IMR-90 (cell line): Measurements from ENCODE around the gene SH3BP4. TPM values are rescaled to one million over a fixed set of nuclear protein-coding genes. Genes with fewer than 3 reads are reported as not detected.
A peak's percentile ranks its signal among the peaks of the same experiment; 100 is the strongest.

Experiments
- ATAC-seq: fragments of 200-7000 bp; cut with Tn5 transposase; 2 replicates; pipeline ENCODE4 v1.9.1; 2020; ENCODE audit warnings: low read depth, mild to moderate bottlenecking, moderate library complexity
- BruUV-seq: library from RNA; stranded (reverse); fragments of 400-500 nt; replicated peaks from 2 replicates; lab custom pipeline; 2021; lab: Mats Ljungman, UMichigan
- CTCF ChIA-PET: fragments of 300-600 bp; formaldehyde crosslinking; extraction: SDS; loops from one replicate; lab custom pipeline; 2021; ENCODE audit warnings: antibody characterized with exemption; lab: Yijun Ruan, JAX
- POLR2A ChIA-PET: fragments of 300-600 bp; sonication (Branson Sonifier 250); formaldehyde crosslinking; loops from one replicate; lab custom pipeline; 2022; ENCODE audit warnings: antibody characterized with exemption; ENCODE audit not compliant: unreplicated experiment; lab: Charles Lee
- DNase-seq: peaks from one replicate; pipeline ENCODE4 v3.0.0; 2013
- H2AFZ ChIP-seq: replicated peaks from 2 replicates; pipeline ENCODE3; 2013; ENCODE audit warnings: low read length, mild to moderate bottlenecking; ENCODE audit not compliant: poor library complexity
- H2AK5ac ChIP-seq: 2 replicates; pipeline ENCODE4 v1.6.1; 2013; ENCODE audit warnings: low read depth, low read length, inconsistent platforms
- H2AK9ac ChIP-seq: replicated peaks from 2 replicates; pipeline ENCODE3; 2013; ENCODE audit warnings: mild to moderate bottlenecking, low read depth, low read length, moderate library complexity; ENCODE audit not compliant: poor library complexity
- H2BK120ac ChIP-seq: 2 replicates; pipeline ENCODE4 v1.6.1; 2013; ENCODE audit warnings: low read depth, low read length, inconsistent platforms
- H2BK15ac ChIP-seq: 3 replicates; pipeline ENCODE4 v1.6.1; 2013; ENCODE audit warnings: low read depth, low read length, inconsistent platforms
- H2BK20ac ChIP-seq: 2 replicates; pipeline ENCODE4 v1.6.1; 2013; ENCODE audit warnings: low read depth, mild to moderate bottlenecking, inconsistent platforms, low read length, moderate library complexity
- H2BK5ac ChIP-seq: 2 replicates; pipeline ENCODE4 v1.6.1; 2013; ENCODE audit warnings: mild to moderate bottlenecking, low read depth, low read length, inconsistent platforms; ENCODE audit not compliant: poor library complexity, severe bottlenecking
- H3K14ac ChIP-seq: replicated peaks from 2 replicates; pipeline ENCODE4 v1.6.1; 2013; ENCODE audit warnings: low read depth, low read length, inconsistent platforms
- H3K18ac ChIP-seq: 2 replicates; pipeline ENCODE4 v1.6.1; 2013; ENCODE audit warnings: low read depth, low read length, control low read depth
- H3K23ac ChIP-seq: 2 replicates; pipeline ENCODE4 v1.6.1; 2013; ENCODE audit warnings: low read depth, low read length, inconsistent platforms
- H3K27ac ChIP-seq: 2 replicates; pipeline ENCODE4 v1.5.1; 2013; ENCODE audit warnings: mild to moderate bottlenecking, control low read depth, low read length; ENCODE audit not compliant: insufficient read depth
- H3K27me3 ChIP-seq: 2 replicates; pipeline ENCODE4 v1.6.1; 2013; ENCODE audit warnings: low read length; ENCODE audit not compliant: control insufficient read depth, insufficient read depth
- H3K36me3 ChIP-seq: 2 replicates; pipeline ENCODE4 v1.6.1; 2013; ENCODE audit warnings: low read length, mixed read lengths; ENCODE audit not compliant: control insufficient read depth, insufficient read depth
- H3K4ac ChIP-seq: 2 replicates; pipeline ENCODE4 v1.6.1; 2013; ENCODE audit warnings: low read depth, low read length, inconsistent platforms
- H3K4me1 ChIP-seq: 2 replicates; pipeline ENCODE4 v1.6.1; 2013; ENCODE audit warnings: low read length, mixed read lengths; ENCODE audit not compliant: control insufficient read depth, insufficient read depth
- H3K4me2 ChIP-seq: 2 replicates; pipeline ENCODE4 v1.6.1; 2013; ENCODE audit warnings: low read depth, mild to moderate bottlenecking, control low read depth, low read length, moderate library complexity
- H3K4me3 ChIP-seq: 2 replicates; pipeline ENCODE4 v1.5.1; 2013; ENCODE audit warnings: low read depth, mild to moderate bottlenecking, control low read depth, low read length, moderate library complexity; ENCODE audit not compliant: insufficient read depth
- H3K56ac ChIP-seq: 2 replicates; pipeline ENCODE4 v1.6.1; 2013; ENCODE audit warnings: low read length, inconsistent platforms; ENCODE audit not compliant: insufficient read depth; ENCODE audit errors: extremely low read depth
- H3K79me1 ChIP-seq, 2 experiments: 2 replicates each; pipeline ENCODE4 v1.6.1; 2013; ENCODE audit warnings: low read length in 2 of 2, inconsistent platforms in 1 of 2, low read depth in 1 of 2
- H3K9ac ChIP-seq: 2 replicates; pipeline ENCODE4 v1.6.1; 2013; ENCODE audit warnings: low read depth, low read length, control low read depth
- H3K9me1 ChIP-seq: 2 replicates; pipeline ENCODE4 v1.6.1; 2013; ENCODE audit warnings: low read length, inconsistent platforms; ENCODE audit not compliant: insufficient read depth
- H3K9me3 ChIP-seq: 2 replicates; pipeline ENCODE4 v1.6.1; 2013; ENCODE audit warnings: low read length; ENCODE audit not compliant: control insufficient read depth, insufficient read depth
- H4K20me1 ChIP-seq: 2 replicates; pipeline ENCODE4 v1.6.1; 2013; ENCODE audit warnings: low read length, inconsistent platforms; ENCODE audit not compliant: insufficient read depth
- H4K5ac ChIP-seq: 2 replicates; pipeline ENCODE4 v1.6.1; 2013; ENCODE audit warnings: mild to moderate bottlenecking, low read depth, low read length, control low read depth
- H4K8ac ChIP-seq, 2 experiments: 2 replicates each; pipeline ENCODE4 v1.6.1; 2013; ENCODE audit warnings: low read depth in 2 of 2, low read length in 2 of 2, control low read depth in 1 of 2, inconsistent platforms in 1 of 2
- H4K91ac ChIP-seq: 2 replicates; pipeline ENCODE4 v1.6.1; 2013; ENCODE audit warnings: low read depth, low read length, inconsistent platforms; ENCODE audit not compliant: insufficient read depth
- BHLHE40 ChIP-seq: fragments of 150-350 bp; IDR thresholded peaks from 2 replicates; pipeline ENCODE4 v1.6.1; 2016; ENCODE audit warnings: mild to moderate bottlenecking, low read depth, low read length
- CEBPB ChIP-seq: IDR thresholded peaks from 2 replicates; pipeline ENCODE4 v1.6.1; 2012; ENCODE audit warnings: low read depth, low read length, improper control_type of control experiment
- CHD1 ChIP-seq: IDR thresholded peaks from 2 replicates; pipeline ENCODE4 v1.6.1; 2012; ENCODE audit warnings: low read depth, low read length, improper control_type of control experiment
- ELK1 ChIP-seq: fragments of 150-350 bp; IDR thresholded peaks from 2 replicates; pipeline ENCODE4 v1.6.1; 2016; ENCODE audit warnings: low read depth, mild to moderate bottlenecking, low read length, moderate library complexity, borderline replicate concordance
- FOS ChIP-seq: fragments of 150-350 bp; IDR thresholded peaks from 2 replicates; pipeline ENCODE4 v1.6.1; 2016; ENCODE audit warnings: low read depth, low read length
- MAFK ChIP-seq: IDR thresholded peaks from 2 replicates; pipeline ENCODE4 v1.6.1; 2012; ENCODE audit warnings: low read depth, low read length, improper control_type of control experiment
- MAZ ChIP-seq: IDR thresholded peaks from 2 replicates; pipeline ENCODE4 v1.6.1; 2012; ENCODE audit warnings: low read depth, mild to moderate bottlenecking, low read length, improper control_type of control experiment, moderate library complexity, borderline replicate concordance
- MXI1 ChIP-seq: IDR thresholded peaks from 2 replicates; pipeline ENCODE4 v1.6.1; 2012; ENCODE audit warnings: low read depth, mild to moderate bottlenecking, low read length, moderate library complexity, borderline replicate concordance
- NFE2L2 ChIP-seq: fragments of 150-350 bp; IDR thresholded peaks from 2 replicates; pipeline ENCODE4 v1.6.1; 2016; ENCODE audit warnings: low read depth, mild to moderate bottlenecking, low read length
- RAD21 ChIP-seq: IDR thresholded peaks from 2 replicates; pipeline ENCODE4 v1.6.1; 2012; ENCODE audit warnings: low read length, improper control_type of control experiment
- SMC3 ChIP-seq: fragments of 150-350 bp; IDR thresholded peaks from 2 replicates; pipeline ENCODE4 v1.6.1; 2016; ENCODE audit warnings: low read depth, mild to moderate bottlenecking, antibody characterized with exemption, low read length, moderate library complexity
- USF2 ChIP-seq: fragments of 150-350 bp; IDR thresholded peaks from 2 replicates; pipeline ENCODE4 v1.6.1; 2017; ENCODE audit warnings: mild to moderate bottlenecking, antibody characterized with exemption, low read length, low read depth
- WGBS, 2 experiments: methylation state at CpG; one replicate each; pipeline versions ENCODE4 v1.1.5 to v1.1.7; 2013; ENCODE audit warnings: missing lambda C conversion rate in 2 of 2; ENCODE audit not compliant: insufficient read length in 1 of 2; ENCODE audit errors: extremely low coverage in 2 of 2; 5-methylcytosine and 5-hydroxymethylcytosine counted together
- dilution Hi-C: fragments of 300-500 bp; cut with HindIII; formaldehyde crosslinking; loops from one replicate; pipeline ENCODE4 v1.14.3; 2018; ENCODE audit warnings: low sequenced_read_pairs; ENCODE audit not compliant: unreplicated experiment
- in situ Hi-C: fragments of 300-500 bp; cut with MboI; formaldehyde crosslinking; loops from 3 replicates; pipeline ENCODE4 v1.14.3; 2019; ENCODE audit warnings: low sequenced_read_pairs, inconsistent platforms, mixed read lengths
- intact Hi-C: fragments of 100-400 bp; cut with micrococcal nuclease; formaldehyde crosslinking; loops from 2 replicates; pipeline ENCODE4 v1.10.0; 2022
- polyA plus RNA-seq, 3 experiments: library from polyadenylated mRNA; depleted of rRNA; stranded (reverse); fragments of >200 nt; gene quantifications; 2 replicates each; pipeline ENCODE4 v1.2.3, GENCODE V29; 2012; ENCODE audit warnings: low replicate concordance in 1 of 3
- total RNA-seq: library from RNA; depleted of rRNA; stranded (reverse); fragments of >200 nt; gene quantifications from 2 replicates; pipeline ENCODE4 v1.2.3, GENCODE V29; 2012

SH3BP4 gene
- total and polyA plus RNA-seq, 2 of the 4 experiments (the other 2 are of a cell fraction), result 104 to 122 TPM

DNA sequence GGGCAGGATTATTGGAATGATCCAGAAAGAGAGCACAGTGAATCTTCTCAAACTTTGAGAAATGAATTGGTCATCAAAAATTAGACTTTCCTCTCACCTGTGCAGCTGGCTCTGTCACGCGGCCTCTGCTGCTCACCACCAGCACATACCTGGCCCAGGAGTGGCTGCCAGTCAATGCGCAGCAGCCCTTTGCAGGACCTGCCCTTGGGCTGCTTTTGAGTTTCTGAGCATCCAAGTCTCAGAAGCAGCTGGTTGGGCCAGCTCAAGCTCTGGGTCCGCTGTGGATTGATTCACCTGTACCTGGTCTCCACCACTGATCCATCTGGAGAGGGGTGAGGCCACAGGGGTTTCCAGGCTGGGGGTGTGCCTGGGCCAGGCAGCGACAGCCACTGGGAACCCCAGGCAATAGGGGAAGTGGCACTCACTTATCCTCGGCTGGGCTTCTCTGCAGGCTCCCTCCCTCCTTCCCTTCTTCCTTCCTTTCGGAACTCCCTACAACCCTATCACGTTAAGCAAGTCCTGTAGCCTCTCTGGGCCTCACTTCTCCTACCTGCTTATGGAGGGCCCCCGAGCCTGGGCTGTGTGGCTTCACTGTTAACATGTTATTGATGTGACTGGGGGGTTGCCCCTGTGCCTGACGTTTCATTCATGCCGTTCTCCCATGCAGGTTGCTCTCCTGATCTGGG is 48.1 kb downstream of the SH3BP4 start (continued):
- TF ChIP-seq MXI1, result no peak

DNA sequence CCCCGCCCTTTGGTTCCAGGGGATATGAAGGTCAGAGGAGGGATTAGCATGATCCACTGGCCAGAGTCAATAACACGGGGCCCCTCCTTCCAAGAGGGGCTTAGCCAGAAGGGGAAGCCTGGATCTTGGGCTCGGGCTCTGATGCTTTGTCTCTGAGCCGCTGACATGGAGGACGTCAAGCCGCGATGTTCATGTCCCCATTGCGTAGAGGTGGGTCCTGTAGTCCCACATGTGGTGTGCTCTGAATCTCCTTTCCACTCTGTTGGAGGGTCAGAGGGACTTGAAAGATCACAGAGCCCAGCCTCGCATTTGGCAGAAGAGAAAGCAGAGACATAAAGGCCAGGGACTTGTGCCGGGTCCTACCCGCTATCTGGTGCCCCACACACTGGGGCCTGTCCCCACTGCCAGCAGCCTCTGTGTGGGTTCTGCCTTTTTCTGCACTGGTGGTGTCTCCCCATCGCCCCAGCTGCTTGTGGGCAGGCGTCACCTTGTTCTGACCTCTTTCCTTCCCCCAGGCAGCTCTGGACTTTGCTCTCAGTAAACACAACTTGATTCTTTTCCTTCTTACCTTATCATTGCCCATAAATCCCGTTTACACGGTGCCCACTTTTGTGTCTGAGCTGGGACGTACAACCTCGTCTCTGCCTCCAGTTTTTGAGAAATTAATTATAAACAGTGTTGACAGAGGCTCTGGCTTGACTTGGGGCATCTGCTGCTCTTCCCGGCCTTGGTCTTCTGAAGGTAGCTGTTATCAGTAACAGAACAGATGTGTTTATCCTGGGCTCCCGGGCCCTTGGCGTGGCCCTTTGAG is 48.8 kb downstream of the SH3BP4 start:
- no TSS peak for BruUV-seq
- Histone ChIP-seq H4K8ac (peak overlapping the region; percentile 42 to 44; a peak in 3 of 4 replicates), H4K5ac (peak overlapping the region; percentile 3; the same call in 1 of the 2 replicates), H3K79me1 (peaks cover 0 to 87% of the 10 kb centered on the region in 2 experiments; a peak in 3 of 4 replicates), H2BK120ac (peak overlapping the region; percentile 16), H4K20me1 (peaks cover 88% of the 10 kb centered on the region), H3K4me3 (no peak overlapping the region), H2BK15ac (peak overlapping the region; percentile 25; the same call in 1 of the 3 replicates), H2AK5ac (peak overlapping the region; percentile 41), H2AFZ (no peak overlapping the region), H4K91ac (peak overlapping the region; percentile 71), H3K56ac (no peak overlapping the region), H3K9me1 (peaks cover 65% of the 10 kb centered on the region), H3K9me3 (no peaks in the 10 kb centered on the region), H3K4ac (peak overlapping the region; percentile 69), H3K9ac (no peak overlapping the region), H2AK9ac (no peak overlapping the region), H3K23ac (peak overlapping the region; percentile 53; the same call in 1 of the 2 replicates), H2BK20ac (no peak overlapping the region; the same call in 1 of the 2 replicates), H3K36me3 (peaks cover 64% of the 10 kb centered on the region), H3K27me3 (no peaks in the 10 kb centered on the region), H3K4me1 (peaks cover 64% of the 10 kb centered on the region), H3K4me2 (no peak overlapping the region), H3K14ac (peak overlapping the region; percentile 38), H2BK5ac (peak overlapping the region; percentile 25), H3K27ac (peak overlapping the region; percentile 36), H3K18ac (peak overlapping the region; percentile 8; the same call in 1 of the 2 replicates)
- in situ Hi-C loops, result no loop called here
- POLR2A ChIA-PET, result interaction anchor here (0.5 to 0.6 kb wide), 3 partner anchors 49 to 278 kb away, joined by 3 to 5 read pairs (median 4); partner anchors contain the start of gene SH3BP4
- intact Hi-C loops, result no loop called here
- dilution Hi-C loops, result no loop called here
- ATAC-seq (peak; percentile 8), DNase-seq (no peak)
- CTCF ChIA-PET, result interaction anchor here (1.1 kb wide), 1 partner anchor 16 kb away, joined by 3 read pairs; no protein-coding TSS in a partner anchor
- WGBS, 2 experiments, result 65% methylated on average over 7 of the region's 20 CpGs; no CpG with 5 or more reads in 1 of the 2 experiments
- TF ChIP-seq BHLHE40 (no peak), RAD21 (no peak), NFE2L2 (no peak), MAZ (no peak), USF2 (no peak), CHD1 (no peak), SMC3 (no peak), FOS (no peak), CEBPB (no peak), ELK1 (no peak), MAFK (no peak), MXI1 (no peak)
